GM12892 (cell line): ENCODE measurements around the gene SUGCT.

Experiments
- POLR2A ChIP-seq: IDR thresholded peaks from 2 replicates; pipeline ENCODE4 v1.6.1; 2011; ENCODE audit warnings: low read depth, low read length, control low read depth
- POLR2AphosphoS5 ChIP-seq: IDR thresholded peaks from 2 replicates; pipeline ENCODE4 v1.6.1; 2011; ENCODE audit warnings: low read depth, low read length, control low read depth
- TAF1 ChIP-seq: IDR thresholded peaks from 2 replicates; pipeline ENCODE4 v1.6.1; 2011; ENCODE audit warnings: low read depth, mild to moderate bottlenecking, control low read depth, low read length, borderline replicate concordance

- TF ChIP-seq POLR2A (no peak), POLR2AphosphoS5 (no peak), TAF1 (no peak)
Measured at GRCh38 chr7:40306025-40306424, 171.2 kb downstream of the SUGCT start.
